Body of pancreas (tissue), 4 donors: ENCODE results near the gene CD58.

Experiments used
- POLR2A ChIP-seq, 3 donors: fragments of 450-650 bp; IDR thresholded peaks; one replicate each; pipeline ENCODE4 v1.6.1; 2016; ENCODE audit warnings: antibody characterized with exemption in 3 of 3, mild to moderate bottlenecking in 2 of 3
- TF ChIP-seq, protein P1 (sequence below), 7 experiments: fragments of 450-650 bp in 4 of 7; fragments of 200-600 bp in 3 of 7; sonication (generic) in 3 of 7; IDR thresholded peaks; one replicate each; pipeline ENCODE4 v1.5.1; 2016 to 2019; ENCODE audit warnings: antibody characterized with exemption in 7 of 7

DNA sequence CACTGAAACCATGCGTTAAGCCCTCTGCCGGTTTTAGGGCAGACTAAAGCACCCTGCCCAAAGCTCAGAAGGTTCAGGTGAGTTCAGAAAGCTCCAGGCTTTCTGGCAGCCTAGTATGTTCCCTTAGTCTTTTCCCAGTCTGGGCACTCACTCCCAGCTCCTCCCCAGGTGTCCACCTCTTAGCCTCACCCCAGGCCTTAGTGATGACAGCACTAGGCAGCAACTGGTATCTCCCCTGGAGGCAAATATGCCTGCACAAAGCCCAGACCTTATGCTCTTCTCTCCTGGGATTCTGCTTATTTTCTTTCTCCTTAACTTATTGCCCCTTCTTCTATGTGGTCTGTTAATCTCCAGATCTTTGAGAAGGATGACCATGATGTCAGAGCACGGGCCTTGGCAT, 80.2 kb downstream of the CD58 start:
- TF ChIP-seq, protein P1, sequence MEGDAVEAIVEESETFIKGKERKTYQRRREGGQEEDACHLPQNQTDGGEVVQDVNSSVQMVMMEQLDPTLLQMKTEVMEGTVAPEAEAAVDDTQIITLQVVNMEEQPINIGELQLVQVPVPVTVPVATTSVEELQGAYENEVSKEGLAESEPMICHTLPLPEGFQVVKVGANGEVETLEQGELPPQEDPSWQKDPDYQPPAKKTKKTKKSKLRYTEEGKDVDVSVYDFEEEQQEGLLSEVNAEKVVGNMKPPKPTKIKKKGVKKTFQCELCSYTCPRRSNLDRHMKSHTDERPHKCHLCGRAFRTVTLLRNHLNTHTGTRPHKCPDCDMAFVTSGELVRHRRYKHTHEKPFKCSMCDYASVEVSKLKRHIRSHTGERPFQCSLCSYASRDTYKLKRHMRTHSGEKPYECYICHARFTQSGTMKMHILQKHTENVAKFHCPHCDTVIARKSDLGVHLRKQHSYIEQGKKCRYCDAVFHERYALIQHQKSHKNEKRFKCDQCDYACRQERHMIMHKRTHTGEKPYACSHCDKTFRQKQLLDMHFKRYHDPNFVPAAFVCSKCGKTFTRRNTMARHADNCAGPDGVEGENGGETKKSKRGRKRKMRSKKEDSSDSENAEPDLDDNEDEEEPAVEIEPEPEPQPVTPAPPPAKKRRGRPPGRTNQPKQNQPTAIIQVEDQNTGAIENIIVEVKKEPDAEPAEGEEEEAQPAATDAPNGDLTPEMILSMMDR (IDR thresholded peaks at IDR 0.05) = no peak
- no peak for TF ChIP-seq POLR2A (IDR thresholded peaks at IDR 0.05)
